ENCODE data around the gene KCNT1. TPM values are rescaled to one million over a fixed set of nuclear protein-coding genes. Genes with fewer than 3 reads are reported as not detected.

Gene KCNT1
- total RNA-seq, 1 experiment from 2014 or later, result 0.51 TPM

DNA sequence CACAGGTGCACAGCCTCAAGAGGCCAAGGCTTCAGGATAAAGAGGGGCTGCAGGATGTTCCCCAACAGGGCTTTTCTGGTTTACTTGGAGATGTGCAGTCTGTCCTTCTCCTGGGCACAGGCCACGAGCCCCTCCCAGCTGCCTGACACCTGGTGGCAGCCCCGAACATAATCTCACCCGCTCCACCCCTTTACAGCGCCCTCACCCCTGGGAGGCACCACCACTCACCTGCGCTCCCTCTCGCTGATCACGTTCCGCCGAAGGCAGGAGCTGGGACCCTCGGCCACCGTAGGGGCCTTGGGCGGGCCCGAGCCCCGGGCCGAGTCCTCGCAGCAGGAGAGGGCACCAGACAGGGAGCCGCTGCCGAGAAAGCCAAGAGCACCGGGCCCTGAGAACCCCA, 3.2 kb upstream of the KCNT1 start:
- Histone ChIP-seq H3K27ac (no peak overlapping the region), H3K4me3 (no peak overlapping the region), H3K27me3 (no peaks in the 10 kb centered on the region), H3K9me3 (replicated peaks) (no peaks in the 10 kb centered on the region), H3K4me1 (peaks cover 23% of the 10 kb centered on the region), H3K36me3 (no peaks in the 10 kb centered on the region)
- DNase-seq, result no peak

DNA sequence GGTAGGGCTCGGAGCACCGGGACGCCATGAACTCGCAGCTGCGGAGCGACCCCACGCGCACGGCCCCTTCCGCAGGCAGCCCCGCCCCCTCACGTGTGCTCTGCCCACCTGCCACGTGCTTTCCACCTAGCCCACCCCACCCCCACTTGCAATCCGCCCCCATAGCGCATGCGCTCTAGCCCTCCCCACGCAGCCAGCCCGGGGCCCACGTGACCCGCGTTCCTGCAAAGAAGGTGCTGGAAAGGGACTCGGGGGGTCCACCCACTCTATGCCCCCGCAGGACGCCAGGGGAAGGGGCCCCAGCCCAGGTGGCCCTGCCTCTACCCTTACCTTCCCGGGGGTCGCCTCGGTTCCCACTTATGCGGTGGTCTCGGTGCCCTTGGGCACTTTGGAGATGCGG, 2.5 kb upstream of the KCNT1 start, which contains the start of gene SOHLH1:
TSS of gene SOHLH1 (minus strand) at position 42 of the 400 bp plus-strand sequence. CDS start at position 28, 14 bp downstream.
- Histone ChIP-seq H3K27me3 (no peaks in the 10 kb centered on the region), H3K9me3 (replicated peaks) (no peaks in the 10 kb centered on the region), H3K36me3 (no peaks in the 10 kb centered on the region), H3K4me3 (no peak within 1 kb of the TSS), H3K4me1 (peaks cover 30% of the 10 kb centered on the region), H3K27ac (no peak within 1 kb of the TSS)
- DNase-seq, result no peak

DNA sequence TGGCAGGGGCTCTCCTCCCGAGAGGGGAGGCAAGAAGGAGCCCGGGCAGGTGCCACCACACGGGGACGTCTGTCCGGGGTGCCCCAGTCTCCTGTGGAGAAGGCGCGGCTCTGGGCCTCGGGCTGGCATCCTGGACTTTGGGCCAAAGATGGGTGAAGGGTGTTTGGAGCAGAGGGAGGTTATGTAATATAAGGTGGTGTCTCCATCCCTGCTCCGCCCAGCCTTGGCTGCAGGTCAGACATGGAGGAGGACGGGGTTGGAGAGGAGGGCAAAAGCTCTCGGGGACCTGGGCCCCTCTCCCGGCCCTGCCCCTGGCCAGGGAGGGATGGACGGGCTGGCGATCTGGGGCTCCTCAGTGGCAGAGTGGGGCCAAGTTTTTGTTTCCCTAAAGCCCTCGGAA, 1.5 kb upstream of the KCNT1 start:
- no peak for DNase-seq
- no peak overlapping the region for H3K4me3 ChIP-seq
- H3K9me3 ChIP-seq (replicated peaks), result no peaks in the 10 kb centered on the region
- H3K27me3 ChIP-seq, result no peaks in the 10 kb centered on the region
- H3K27ac ChIP-seq, result no peak overlapping the region
- H3K4me1 ChIP-seq, result peaks cover 25% of the 10 kb centered on the region
- H3K36me3 ChIP-seq, result no peaks in the 10 kb centered on the region

DNA sequence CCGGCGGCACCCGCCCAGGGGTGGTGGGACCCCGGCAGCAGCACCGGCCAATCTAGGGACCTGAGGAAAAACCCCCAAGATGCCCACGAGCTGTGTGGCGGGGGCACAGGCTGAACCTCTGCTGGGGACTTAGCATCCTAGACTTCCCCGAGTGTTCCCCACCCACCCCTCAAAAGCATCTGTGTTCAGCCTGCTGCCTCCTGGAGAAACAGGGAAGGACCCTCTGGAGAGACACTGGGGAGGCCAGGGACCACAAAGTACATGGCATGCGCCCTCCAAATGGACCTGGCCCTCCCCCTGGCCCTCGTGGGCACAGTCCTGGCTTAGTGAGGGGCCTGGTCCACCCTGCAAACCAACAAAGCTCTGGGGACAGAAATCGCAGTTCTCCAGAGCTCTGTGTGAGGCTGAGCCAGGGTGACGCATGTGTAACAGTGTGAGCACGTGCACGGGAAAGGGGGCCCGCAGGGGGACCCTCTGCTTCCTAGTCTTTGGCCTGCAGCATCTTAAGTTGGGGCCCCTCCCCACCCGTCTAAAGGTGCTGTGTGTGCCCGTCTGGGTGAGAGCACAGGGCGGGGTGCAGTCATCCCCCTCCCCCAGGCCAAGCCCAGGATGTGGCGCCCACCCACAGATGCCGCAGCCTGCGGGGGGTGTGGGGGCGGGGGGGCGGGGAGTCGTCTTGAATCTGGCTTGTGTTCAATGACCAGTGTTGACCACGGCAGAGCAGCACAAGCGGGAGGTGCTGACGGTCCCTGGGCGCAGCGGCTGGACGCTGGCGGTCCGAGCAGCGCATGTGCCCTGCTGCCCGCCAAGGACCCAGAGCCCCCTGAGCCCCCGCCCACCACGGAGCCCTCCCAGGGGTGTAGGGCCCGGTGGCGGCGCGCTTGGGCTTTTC, 672 bp upstream of the KCNT1 start:
- H3K36me3 ChIP-seq, result no peaks in the 10 kb centered on the region
- DNase-seq, result peak; percentile 55 to 64
- H3K9me3 ChIP-seq (replicated peaks), result no peaks in the 10 kb centered on the region
- no peaks in the 10 kb centered on the region for H3K27me3 ChIP-seq
- H3K4me3 ChIP-seq, result peak overlapping the region; percentile 57
- peaks cover 17% of the 10 kb centered on the region for H3K4me1 ChIP-seq
- H3K27ac ChIP-seq, result peak overlapping the region; percentile 25; the same call in 1 of the 2 replicates

- H3K36me3 ChIP-seq, result no peaks in the 10 kb centered on the region
- H3K4me3 ChIP-seq, result no peak overlapping the region
- H3K27ac ChIP-seq, result no peak overlapping the region
- H3K4me1 ChIP-seq, result peaks cover 15% of the 10 kb centered on the region
- DNase-seq, result peak; percentile 54 to 56
- H3K27me3 ChIP-seq, result no peaks in the 10 kb centered on the region
- H3K9me3 ChIP-seq (replicated peaks), result no peaks in the 10 kb centered on the region
Measured at GRCh38 chr9:135703726-135704125, 1.7 kb downstream of the KCNT1 start.

DNA sequence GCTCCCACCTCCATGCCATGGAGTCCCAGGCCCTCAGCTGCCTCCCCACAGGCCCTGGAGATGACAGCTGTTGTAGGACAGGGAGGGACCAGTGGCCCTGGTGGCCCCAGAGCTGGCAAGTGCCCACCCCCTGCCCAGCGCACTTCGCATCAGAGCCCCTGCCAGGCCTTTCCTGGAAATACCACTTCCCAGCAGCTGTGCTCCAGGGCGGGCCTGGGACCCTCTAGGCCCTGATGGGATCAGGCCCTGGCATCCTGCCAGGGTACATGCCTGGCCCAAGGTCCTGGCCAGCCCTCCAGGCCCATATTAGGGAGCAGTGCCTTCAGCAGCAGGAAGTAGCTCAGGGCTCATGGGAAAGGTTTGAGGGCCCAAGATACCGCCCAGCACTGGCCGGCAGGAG, 2.5 kb downstream of the KCNT1 start:
- peaks cover 15% of the 10 kb centered on the region for H3K4me1 ChIP-seq

GRCh38 chr9:135705376-135705775, 3.4 kb downstream of the KCNT1 start:
- H3K27me3 ChIP-seq, result no peaks in the 10 kb centered on the region
- peak overlapping the region; percentile 51 for H3K4me3 ChIP-seq
- peak; percentile 45 to 58 for DNase-seq

More for the DNA sequence above, 2.5 kb downstream of the KCNT1 start:
- H3K27ac ChIP-seq, result peak overlapping the region; percentile 34
- H3K27me3 ChIP-seq, result no peaks in the 10 kb centered on the region
- DNase-seq, result peak; percentile 94 to 95
- H3K36me3 ChIP-seq, result no peaks in the 10 kb centered on the region
- no peaks in the 10 kb centered on the region for H3K9me3 ChIP-seq (replicated peaks)
- H3K4me3 ChIP-seq, result peak overlapping the region; percentile 51

GRCh38 chr9:135706288-135706687, 4.3 kb downstream of the KCNT1 start:
- H3K4me1 ChIP-seq, result peaks cover 13% of the 10 kb centered on the region

More at GRCh38 chr9:135705376-135705775, 3.4 kb downstream of the KCNT1 start:
- no peak overlapping the region; the same call in 1 of the 2 replicates for H3K27ac ChIP-seq
- no peaks in the 10 kb centered on the region for H3K9me3 ChIP-seq (replicated peaks)
- H3K36me3 ChIP-seq, result no peaks in the 10 kb centered on the region
- H3K4me1 ChIP-seq, result peaks cover 15% of the 10 kb centered on the region

GRCh38 chr9:135707252-135708138, 5.5 kb downstream of the KCNT1 start:
- no peak for DNase-seq
- peaks cover 12% of the 10 kb centered on the region for H3K4me1 ChIP-seq
- H3K9me3 ChIP-seq (replicated peaks), result no peaks in the 10 kb centered on the region
- H3K27me3 ChIP-seq, result no peaks in the 10 kb centered on the region
- no peak overlapping the region for H3K27ac ChIP-seq
- no peak overlapping the region for H3K4me3 ChIP-seq
- no peaks in the 10 kb centered on the region for H3K36me3 ChIP-seq

More at GRCh38 chr9:135706288-135706687, 4.3 kb downstream of the KCNT1 start:
- no peak overlapping the region for H3K27ac ChIP-seq
- H3K36me3 ChIP-seq, result no peaks in the 10 kb centered on the region
- no peaks in the 10 kb centered on the region for H3K27me3 ChIP-seq
- no peak for DNase-seq
- H3K4me3 ChIP-seq, result no peak overlapping the region
- H3K9me3 ChIP-seq (replicated peaks), result no peaks in the 10 kb centered on the region

DNA sequence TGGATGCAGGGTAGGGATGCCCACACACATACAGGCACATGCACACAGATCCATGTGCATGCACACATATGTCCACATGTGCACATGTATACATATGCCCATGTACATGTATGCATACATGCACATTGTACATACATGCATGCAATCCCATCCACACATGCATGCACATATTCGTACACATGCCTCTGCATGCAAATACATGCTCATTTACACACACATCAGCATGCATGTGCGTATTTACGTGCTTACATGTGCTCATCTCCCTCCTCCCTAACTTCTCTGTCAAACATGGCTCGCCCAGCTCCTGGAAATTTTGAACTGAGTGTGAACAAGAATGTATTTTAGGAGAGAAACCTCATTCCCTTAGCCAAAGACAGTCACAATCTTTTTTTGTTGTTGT, 6.2 kb downstream of the KCNT1 start:
- Histone ChIP-seq H3K9me3 (replicated peaks) (no peaks in the 10 kb centered on the region), H3K36me3 (no peaks in the 10 kb centered on the region), H3K4me1 (peaks cover 12% of the 10 kb centered on the region), H3K4me3 (no peak overlapping the region), H3K27me3 (no peaks in the 10 kb centered on the region), H3K27ac (no peak overlapping the region)
- no peak for DNase-seq

GRCh38 chr9:135711391-135711790, 9.4 kb downstream of the KCNT1 start:
- no peak for DNase-seq
- H3K27ac ChIP-seq, result no peak overlapping the region

DNA sequence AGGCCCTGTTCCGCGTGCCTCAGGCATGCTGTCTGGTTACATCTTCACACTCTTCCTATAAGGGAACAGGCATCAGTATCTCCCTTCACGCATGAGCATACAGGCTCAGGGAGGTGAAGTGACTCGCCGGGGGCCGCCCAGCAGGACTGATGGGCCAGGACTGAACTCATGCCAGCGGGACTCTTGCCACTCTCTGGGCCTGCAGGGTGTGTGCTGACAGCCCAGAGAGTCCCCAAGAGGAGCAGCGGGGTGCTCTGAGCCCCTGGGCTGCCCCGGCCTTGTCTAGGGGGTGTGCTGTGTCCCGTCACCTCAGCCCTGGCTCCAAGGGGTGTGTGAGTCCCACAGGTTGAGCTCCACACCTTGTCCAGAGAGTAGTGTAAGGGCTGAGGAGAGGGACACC, 9.9 kb downstream of the KCNT1 start:
- no peak overlapping the region for H3K27ac ChIP-seq
- H3K27me3 ChIP-seq, result no peaks in the 10 kb centered on the region
- H3K4me1 ChIP-seq, result no peaks in the 10 kb centered on the region
- H3K36me3 ChIP-seq, result no peaks in the 10 kb centered on the region
- DNase-seq, result no peak
- no peak overlapping the region for H3K4me3 ChIP-seq
- no peaks in the 10 kb centered on the region for H3K9me3 ChIP-seq (replicated peaks)

More at GRCh38 chr9:135711391-135711790, 9.4 kb downstream of the KCNT1 start:
- Histone ChIP-seq H3K4me1 (no peaks in the 10 kb centered on the region), H3K36me3 (no peaks in the 10 kb centered on the region), H3K9me3 (replicated peaks) (no peaks in the 10 kb centered on the region), H3K27me3 (no peaks in the 10 kb centered on the region), H3K4me3 (no peak overlapping the region)

DNA sequence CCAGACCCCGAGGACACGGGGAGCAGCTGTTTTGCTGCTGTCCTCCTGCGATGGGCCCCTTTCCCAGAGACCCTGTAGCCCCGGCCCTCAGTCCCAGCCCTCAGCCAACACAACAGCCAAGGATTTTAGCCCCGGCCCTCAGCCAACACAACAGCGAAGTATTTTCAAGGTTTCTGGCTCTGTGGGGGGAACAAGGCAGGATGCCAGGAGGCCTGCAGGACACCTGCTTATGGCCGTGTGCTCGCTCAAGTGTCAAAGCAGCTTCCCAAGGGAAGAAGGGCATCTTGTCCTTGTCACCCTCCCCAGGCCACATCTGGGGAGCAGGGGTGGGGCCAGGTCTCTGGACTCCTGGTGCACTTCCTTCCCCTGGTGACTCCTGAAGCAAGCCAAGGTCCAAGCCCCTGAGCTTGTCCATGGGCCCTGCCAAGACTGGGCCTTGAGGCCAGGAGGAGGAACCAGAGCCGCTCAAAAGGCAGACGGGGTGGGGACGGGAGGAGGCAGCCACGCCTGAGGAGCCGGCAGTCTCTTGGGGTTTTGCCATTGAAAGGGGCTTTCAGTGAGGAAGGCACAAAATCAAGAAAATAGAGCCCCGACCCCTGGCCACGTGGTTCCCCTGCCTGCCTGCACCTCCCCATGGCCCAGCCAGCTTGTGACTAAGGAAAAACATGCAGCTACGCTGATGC, 10.8 kb downstream of the KCNT1 start:
- H3K27ac ChIP-seq, result no peak overlapping the region
- H3K4me1 ChIP-seq, result no peaks in the 10 kb centered on the region
- H3K9me3 ChIP-seq (replicated peaks), result no peaks in the 10 kb centered on the region
- H3K27me3 ChIP-seq, result no peaks in the 10 kb centered on the region
- no peak overlapping the region for H3K4me3 ChIP-seq
- DNase-seq, result no peak
- no peaks in the 10 kb centered on the region for H3K36me3 ChIP-seq

DNA sequence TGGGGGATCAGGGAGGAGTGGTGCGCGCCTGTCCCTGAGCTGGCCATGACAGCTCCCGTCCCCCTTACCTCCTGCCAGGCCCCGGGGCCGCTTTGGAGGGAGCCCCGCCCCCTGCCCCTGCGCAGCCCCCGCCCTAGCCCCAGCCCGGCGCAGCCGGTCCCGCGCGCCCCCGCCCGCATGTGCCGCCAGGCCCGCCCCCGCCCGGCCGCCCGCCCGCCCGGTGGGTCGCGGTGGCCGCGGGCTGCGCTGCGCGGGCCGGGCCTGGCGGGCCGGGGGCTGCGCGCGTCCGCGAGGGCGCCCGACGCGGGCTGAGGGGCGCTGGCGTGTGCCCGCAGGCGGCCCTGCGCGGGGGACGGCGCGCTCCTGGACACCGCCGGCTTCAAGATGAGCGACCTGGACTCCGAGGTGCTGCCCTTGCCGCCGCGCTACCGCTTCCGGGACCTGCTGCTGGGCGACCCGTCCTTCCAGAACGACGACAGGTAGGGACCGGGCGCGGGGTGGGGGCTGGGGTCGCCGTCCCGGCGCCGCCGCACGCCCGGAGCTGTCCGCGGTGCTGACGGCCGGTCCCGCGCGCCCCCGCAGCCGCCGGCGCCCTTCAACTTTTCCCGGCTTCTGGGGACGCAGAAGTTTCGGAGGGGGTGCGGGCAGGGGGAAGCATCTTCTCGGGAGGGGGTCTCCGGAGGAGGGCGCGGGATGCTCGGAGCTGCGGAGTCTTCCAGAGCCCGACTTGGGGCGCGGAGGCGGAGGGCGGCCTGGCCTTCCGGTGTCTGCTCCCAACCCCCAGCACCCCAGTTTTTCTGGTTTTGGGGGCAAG, 12.5 kb downstream of the KCNT1 start:
- Histone ChIP-seq H3K4me3 (no peak overlapping the region), H3K36me3 (no peaks in the 10 kb centered on the region), H3K4me1 (no peaks in the 10 kb centered on the region), H3K9me3 (replicated peaks) (no peaks in the 10 kb centered on the region), H3K27me3 (no peaks in the 10 kb centered on the region), H3K27ac (no peak overlapping the region)
- no peak for DNase-seq

Measured in SJCRH30 (cell line).